ENCODE data around the gene GGA3.

The GGA3 gene

DNA sequence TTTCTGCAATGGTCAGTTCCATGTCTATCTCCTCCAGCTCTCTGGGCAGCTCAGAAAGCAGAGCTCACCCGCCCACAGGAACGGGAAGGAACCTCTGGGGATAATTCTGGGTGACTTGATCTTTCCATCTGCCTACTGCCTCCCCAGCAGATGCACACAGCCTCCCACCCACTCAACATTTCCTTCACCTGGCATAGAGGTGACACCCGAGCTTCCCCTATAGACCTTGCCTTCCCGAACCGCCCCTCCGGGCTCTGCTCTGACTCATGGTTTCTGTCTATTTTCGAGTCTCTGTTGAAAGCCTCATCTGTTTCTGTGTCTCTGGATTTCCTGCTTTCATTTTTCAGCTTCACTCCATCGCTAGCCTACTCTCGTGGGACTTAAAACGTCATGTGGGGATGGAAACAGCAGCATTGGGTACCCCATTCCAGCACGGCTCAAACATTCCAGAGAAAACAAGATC is 11.4 kb downstream of the GGA3 start:
- DNase-seq = peak in 26 of 56 donors; percentile 7 to 81 (median 39)

DNA sequence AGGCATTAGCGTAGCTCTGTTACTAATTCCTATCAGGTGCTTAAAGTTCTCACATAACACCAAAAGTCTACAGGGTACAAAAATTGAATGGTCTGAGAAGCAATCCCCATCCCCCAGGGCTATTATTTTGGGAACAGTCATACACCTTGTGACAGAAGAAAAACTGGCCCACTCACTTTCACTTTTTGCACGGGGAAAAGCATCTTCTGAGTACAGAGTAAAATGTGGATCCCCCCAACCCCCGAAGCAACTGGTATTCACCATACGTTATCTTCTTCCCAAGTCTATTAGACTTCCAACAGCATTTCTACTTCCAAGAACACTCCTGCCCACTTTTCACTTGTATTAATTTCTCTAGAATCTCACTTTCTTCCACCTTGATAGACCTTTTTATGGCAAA is 11.8 kb downstream of the GGA3 start:
- no peak for DNase-seq

DNA sequence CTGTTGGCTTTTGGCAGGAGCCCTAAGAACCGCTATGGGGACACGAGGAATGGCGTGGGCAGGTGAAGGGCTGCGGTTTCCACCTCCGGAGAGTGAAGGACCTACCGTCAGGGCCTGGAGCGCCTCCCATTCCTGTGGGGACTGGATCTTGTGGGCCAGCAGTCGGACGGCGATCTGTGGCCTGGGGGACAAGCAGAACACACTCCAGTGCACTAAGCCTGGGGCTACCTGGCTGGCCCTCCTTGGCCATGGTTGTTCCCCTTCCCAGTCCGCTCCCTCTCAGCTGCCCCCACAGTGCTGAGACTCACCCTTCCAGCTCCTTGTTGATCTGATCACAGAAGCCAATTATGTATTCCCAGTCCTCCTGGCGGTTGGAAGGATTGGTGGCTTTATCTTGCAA is 15.0 kb downstream of the GGA3 start:
- DNase-seq = no peak

- DNase-seq = no peak
These were observed 16.4 kb downstream of the GGA3 start for GRCh38 chr17:75245011-75245410.

GRCh38 chr17:75244133-75244866 is 17.1 kb downstream of the GGA3 start:
- DNase-seq = peak in 1 of 56 donors; percentile 20

DNA sequence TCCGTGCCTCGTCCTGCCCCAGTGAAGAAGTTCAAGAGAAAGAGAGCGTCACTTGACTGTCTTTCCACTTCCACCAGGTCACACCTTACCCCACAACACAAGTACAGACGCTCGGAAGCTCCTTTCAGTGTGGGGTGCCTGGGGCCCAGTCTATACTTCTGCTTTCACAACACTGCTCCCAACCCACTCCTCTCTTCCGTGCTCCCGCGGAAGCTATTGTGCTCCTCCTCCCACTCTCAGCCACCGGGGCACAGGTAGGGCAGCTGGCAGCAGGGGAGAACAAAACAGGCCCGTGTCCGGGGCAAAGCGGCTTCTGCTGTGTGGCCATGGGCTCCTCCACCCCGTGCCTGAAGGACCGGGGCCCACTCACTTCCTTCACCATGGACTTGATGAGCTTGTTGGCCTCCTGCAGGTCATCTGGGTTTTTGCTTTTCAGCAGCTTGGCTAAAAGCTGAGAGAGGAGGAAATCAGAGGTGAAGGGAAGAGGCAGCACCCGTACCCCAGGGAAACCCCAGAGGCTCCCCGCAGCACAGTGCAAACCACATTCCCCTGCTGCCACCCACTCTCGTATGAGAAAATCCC is 18.9 kb downstream of the GGA3 start:
- DNase-seq = no peak

DNA sequence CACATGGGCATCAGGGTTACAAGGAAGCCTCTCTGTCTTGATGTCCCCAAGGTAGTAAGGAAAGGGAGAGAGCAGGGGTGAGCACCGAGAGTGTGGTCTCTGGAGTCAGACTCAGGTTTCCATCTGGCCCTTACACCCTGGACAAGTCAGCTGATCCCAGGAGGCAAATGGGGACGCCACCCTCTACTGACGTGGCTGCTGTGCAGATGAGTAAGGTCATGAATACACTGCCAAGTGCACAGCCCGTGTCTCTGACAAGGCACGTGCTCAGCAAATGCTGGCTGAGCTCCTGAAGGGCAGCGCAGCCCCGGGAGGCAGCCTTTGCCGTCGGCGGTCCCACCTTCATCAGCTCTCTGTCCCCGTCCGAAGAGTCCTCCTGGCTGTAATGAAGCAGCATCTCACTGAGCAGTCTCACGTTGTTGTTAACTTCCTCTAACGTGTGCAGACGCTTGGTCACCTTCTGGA is 19.4 kb downstream of the GGA3 start:
- no peak for DNase-seq

DNA sequence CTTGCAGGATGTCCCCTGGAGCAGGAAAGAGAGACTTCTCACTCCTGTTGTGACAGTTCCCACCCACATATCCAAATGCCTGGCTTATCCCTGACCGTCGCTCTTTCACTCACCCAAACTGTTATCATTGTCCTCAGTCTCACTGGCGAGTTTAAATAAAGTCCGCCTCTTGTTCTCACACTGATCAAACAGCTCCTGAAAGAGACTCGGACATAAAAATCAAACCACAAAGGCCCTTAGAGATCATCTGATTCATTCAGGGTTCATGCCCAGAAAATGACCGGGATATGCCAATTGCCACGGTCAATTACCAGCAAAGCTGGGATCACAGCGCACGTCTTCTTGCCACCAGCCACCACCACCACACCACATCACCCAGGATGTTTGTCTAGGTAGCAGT is 19.9 kb downstream of the GGA3 start:
- DNase-seq = no peak

GRCh38 chr17:75241143-75241430 is 20.3 kb downstream of the GGA3 start:
- no peak for DNase-seq

GRCh38 chr17:75240394-75241142 is 20.8 kb downstream of the GGA3 start:
- DNase-seq = peak in 37 of 56 donors; percentile 12 to 80 (median 42)

DNA sequence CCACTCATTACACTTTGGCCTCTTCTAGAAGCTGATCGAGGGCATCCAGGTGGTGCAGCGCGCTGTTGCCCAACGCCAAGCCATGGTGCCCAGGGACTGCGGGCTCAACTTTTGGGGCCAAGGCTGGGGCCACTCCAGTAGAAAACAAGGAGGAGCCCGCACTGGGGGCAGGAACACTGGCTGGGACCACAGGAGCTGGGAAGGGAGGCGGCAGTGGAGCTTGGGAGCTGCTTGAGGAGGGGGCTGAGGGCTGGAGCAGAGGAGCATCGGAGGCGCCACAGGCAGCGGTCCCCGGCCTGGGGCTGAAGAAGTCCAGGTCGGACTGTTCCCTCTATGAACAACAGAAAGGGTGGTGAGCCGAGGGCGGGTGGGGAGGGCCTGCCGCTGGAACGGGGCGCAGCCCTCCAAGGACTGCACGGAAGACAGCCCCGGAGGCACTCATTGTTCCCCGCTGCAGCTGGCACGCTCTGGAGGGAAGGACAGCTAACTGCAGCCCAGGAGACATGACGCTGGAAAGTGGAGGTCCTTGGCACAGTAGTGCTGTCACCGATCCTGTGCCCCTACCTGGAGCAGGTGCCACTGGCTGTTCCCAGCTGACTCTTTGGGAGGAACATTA is 21.5 kb downstream of the GGA3 start:
- DNase-seq = no peak

- no peak for DNase-seq
These were observed 22.2 kb downstream of the GGA3 start for GRCh38 chr17:75239214-75239613.

- DNase-seq = peak in 33 of 56 donors; percentile 7 to 64 (median 25)
These were observed 22.7 kb downstream of the GGA3 start for GRCh38 chr17:75238684-75239191.

DNA sequence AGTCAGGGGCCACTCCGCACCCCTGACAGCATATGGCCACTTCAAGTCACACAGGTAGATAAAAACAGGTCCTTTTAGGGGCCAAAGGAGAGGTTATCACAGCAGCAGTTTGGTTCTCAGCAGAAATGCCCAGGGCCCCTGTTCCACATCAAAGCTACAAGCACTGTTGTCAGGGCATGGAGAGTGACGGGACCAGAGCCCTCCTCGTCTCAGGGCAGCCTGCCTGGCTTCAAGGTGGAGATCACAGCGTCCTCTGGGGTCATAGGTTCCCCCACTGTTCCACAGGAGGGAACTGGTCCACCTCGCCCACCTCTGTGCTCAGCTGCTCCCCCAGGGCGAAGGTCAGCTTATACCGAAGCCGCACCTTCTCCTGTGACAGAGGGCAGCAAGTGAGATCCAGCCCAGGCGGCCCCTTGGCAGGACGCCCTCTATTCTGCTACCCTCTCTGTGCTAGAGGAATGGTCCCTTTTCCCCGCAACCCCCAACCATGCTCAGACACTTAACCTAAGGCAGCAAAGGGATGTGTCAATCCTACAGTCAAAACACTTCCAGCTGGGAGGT is 23.3 kb downstream of the GGA3 start:
- no peak for DNase-seq

GRCh38 chr17:75237100-75238014 is 24.0 kb downstream of the GGA3 start:
- no peak for DNase-seq

DNA sequence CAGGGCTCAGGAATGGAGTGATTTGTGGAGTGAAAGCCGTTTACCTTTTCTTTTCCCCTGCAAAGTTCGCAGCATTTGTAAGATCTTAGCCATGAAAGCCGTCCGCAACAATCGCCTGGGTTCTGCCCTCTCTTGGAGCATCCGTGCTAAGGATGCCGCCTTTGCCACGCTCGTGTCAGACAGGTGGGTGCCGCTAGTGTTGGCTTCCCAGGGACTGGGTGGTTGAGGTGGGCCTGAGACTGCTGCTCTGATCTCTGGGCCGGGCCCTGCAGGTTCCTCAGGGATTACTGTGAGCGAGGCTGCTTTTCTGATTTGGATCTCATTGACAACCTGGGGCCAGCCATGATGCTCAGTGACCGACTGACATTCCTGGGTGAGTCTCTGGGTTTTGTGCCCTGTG is 28.6 kb downstream of the GGA3 start:
- DNase-seq = no peak

GRCh38 chr17:75231741-75232464 is 29.5 kb downstream of the GGA3 start:
- DNase-seq = no peak

DNA sequence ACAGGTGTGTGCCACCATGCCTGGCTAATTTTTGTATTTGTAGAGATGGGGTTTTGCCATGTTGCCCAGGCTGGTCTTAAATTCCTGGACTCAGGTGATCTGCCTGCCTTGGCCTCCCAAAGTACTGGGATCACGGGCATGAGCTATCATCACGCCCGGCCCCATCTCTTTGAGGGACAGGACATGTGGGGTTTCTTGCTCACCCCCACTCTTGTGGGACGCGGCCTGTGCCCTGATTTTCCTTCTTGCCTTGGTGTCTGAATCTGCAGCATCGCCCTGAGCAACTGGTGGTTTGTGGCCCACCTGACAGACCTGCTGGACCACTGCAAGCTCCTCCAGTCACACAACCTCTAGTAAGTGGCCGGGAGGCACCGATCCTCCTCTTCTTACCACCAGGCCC is 30.3 kb downstream of the GGA3 start:
- DNase-seq = no peak

- DNase-seq = peak in 1 of 56 donors; percentile 24
These were observed 32.6 kb downstream of the GGA3 start for GRCh38 chr17:75228847-75229246.

DNA sequence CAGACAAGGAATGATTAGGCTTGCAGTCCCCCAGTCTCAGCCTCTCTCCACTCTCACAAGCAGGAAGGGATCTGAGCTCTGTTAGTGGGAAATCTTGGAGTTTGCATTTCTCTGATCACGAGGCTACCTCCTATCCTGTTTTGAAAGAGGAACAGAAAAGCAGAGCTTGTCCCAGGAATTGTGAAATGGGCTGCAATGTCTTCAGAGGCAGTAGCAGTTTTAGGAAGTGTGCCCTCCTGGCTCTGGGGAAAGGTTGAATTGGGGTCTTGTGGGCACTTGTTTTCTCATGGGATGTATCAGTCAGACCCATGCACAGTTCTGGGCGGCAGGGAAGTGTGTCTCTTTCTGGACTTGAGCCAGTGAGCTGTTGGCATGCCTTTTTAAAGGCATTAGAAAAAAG is 33.1 kb downstream of the GGA3 start:
- DNase-seq = peak in 3 of 56 donors; percentile 5 to 26 (median 16)

Data from nucleus accumbens (tissue), 56 donors.